PC-9 (cell line): ENCODE measurements around the gene SOX13. TPM values are rescaled to one million over a fixed set of nuclear protein-coding genes. Genes with fewer than 3 reads are reported as not detected.

Source experiments
- BruUV-seq: library from RNA; stranded (reverse); fragments of 400-500 nt; replicated peaks from 2 replicates; lab custom pipeline; 2021; lab: Mats Ljungman, UMichigan
- CTCF ChIA-PET: fragments of 300-600 bp; sonication (Branson Sonifier 250); formaldehyde crosslinking; loops from one replicate; lab custom pipeline; 2022; ENCODE audit warnings: antibody characterized with exemption; lab: Charles Lee
- POLR2A ChIA-PET: fragments of 300-600 bp; sonication (Branson Sonifier 250); formaldehyde crosslinking; loops from one replicate; lab custom pipeline; 2022; ENCODE audit warnings: antibody characterized with exemption; ENCODE audit not compliant: unreplicated experiment; lab: Charles Lee
- DNase-seq, 2 experiments: peaks; one replicate each; pipeline versions ENCODE4 v3.0.0 to v3.0.0-alpha.2; 2015 to 2022; ENCODE audit warnings: mixed read lengths in 1 of 2
- H2AFZ ChIP-seq: fragments of 200-600 bp; sonication (generic); 2 replicates; pipeline ENCODE4 v1.8.1; 2017; ENCODE audit warnings: antibody characterized with exemption
- H3F3A ChIP-seq: fragments of 200-600 bp; sonication (generic); 2 replicates; pipeline ENCODE4 v1.8.1; 2017; ENCODE audit warnings: antibody characterized with exemption, mild to moderate bottlenecking, low read depth; ENCODE audit not compliant: insufficient read depth
- H3K27ac ChIP-seq: fragments of 200-600 bp; sonication (generic); 2 replicates; pipeline ENCODE4 v1.6.1; 2016; ENCODE audit warnings: mixed run types
- H3K27me3 ChIP-seq: fragments of 200-600 bp; sonication (generic); 2 replicates; pipeline ENCODE4 v1.6.1; 2016; ENCODE audit warnings: low read depth, mixed run types; ENCODE audit not compliant: insufficient read depth
- H3K36me3 ChIP-seq: fragments of 200-600 bp; sonication (generic); 2 replicates; pipeline ENCODE4 v1.6.1; 2016; ENCODE audit warnings: low read depth, mixed run types
- H3K4me1 ChIP-seq: fragments of 200-600 bp; sonication (generic); replicated peaks from 2 replicates; pipeline ENCODE4 v1.6.1; 2016; ENCODE audit warnings: mixed run types; ENCODE audit not compliant: insufficient read depth
- H3K4me2 ChIP-seq: fragments of 200-600 bp; sonication (generic); 2 replicates; pipeline ENCODE4 v1.6.1; 2017; ENCODE audit warnings: mixed run types
- H3K4me3 ChIP-seq: fragments of 200-600 bp; sonication (generic); 2 replicates; pipeline ENCODE4 v1.6.1; 2016; ENCODE audit warnings: mixed run types
- H3K79me2 ChIP-seq: fragments of 200-600 bp; sonication (generic); 2 replicates; pipeline ENCODE4 v1.6.1; 2017; ENCODE audit warnings: low read depth, mixed run types
- H3K9me2 ChIP-seq: fragments of 200-600 bp; sonication (generic); 2 replicates; pipeline ENCODE4 v1.8.1; 2017; ENCODE audit warnings: mild to moderate bottlenecking; ENCODE audit not compliant: insufficient read depth
- H3K9me3 ChIP-seq: fragments of 200-600 bp; sonication (generic); 2 replicates; pipeline ENCODE4 v1.8.1; 2016; ENCODE audit warnings: low read depth; ENCODE audit not compliant: insufficient read depth
- H4K20me1 ChIP-seq: fragments of 200-600 bp; sonication (generic); 2 replicates; pipeline ENCODE4 v1.8.1; 2017; ENCODE audit not compliant: insufficient read depth
- EZH2 ChIP-seq: fragments of 200-600 bp; sonication (generic); IDR thresholded peaks from 2 replicates; pipeline ENCODE4 v1.8.0; 2017; ENCODE audit warnings: antibody characterized with exemption, low read depth
- intact Hi-C: fragments of 100-400 bp; cut with micrococcal nuclease; formaldehyde crosslinking; loops from one replicate; pipeline ENCODE4 v1.10.0; 2022; ENCODE audit not compliant: unreplicated experiment
- total RNA-seq: library from RNA; stranded (reverse); gene quantifications from 2 replicates; pipeline ENCODE4 v1.2.3, GENCODE V29; 2021
- TF ChIP-seq, protein P1 (sequence below): fragments of 200-600 bp; sonication (generic); conservative IDR thresholded peaks from 2 replicates; pipeline ENCODE4 v1.6.1; 2017; ENCODE audit warnings: mixed run types, antibody characterized with exemption, mild to moderate bottlenecking, moderate library complexity

Gene SOX13
- total RNA-seq, 1 experiment from 2014 or later = 89.9 TPM

DNA sequence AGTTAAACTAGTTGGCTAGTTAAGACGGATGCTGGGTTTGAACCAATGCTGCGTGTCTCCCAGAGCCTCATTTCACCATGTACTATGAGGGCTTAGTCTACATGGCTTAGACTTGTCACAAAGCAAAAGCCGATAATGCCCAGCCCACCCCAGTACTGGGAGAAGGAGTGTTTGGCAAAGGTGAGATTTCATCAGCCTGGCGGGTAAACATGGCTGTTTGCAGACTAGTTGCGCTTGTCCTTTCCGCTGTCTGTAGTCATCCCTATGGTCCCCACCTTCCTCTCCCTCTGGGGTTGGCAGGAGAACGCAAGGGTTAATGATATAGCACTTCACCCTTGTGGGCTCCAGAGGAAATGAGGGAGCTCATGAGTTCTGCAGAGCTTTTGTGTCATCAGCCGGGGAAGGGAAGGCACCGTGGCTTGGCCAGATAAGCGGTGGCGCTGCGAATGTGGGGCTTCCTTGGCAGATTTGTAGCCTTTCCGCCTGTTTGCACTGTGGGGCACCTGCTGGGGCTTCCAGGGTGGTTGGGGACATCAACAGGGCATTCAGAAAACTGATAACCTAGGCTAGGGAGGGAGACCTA, 29.2 kb downstream of the SOX13 start:
- Histone ChIP-seq H3K9me3 (no peaks in the 10 kb centered on the region), H3K36me3 (0 out of 2 replicates have a peak, but pooled peaks cover 9% of the 10 kb centered on the region), H3K4me1 (peaks cover 90% of the 10 kb centered on the region), H3K4me2 (peak overlapping the region; percentile 77), H3K27me3 (no peaks in the 10 kb centered on the region), H3K27ac (peak overlapping the region; percentile 96), H3K79me2 (peaks cover 93% of the 10 kb centered on the region), H2AFZ (no peak overlapping the region), H3F3A (peaks cover 73% of the 10 kb centered on the region), H4K20me1 (no peaks in the 10 kb centered on the region), H3K4me3 (peak overlapping the region; percentile 13; the same call in 1 of the 2 replicates), H3K9me2 (no peaks in the 10 kb centered on the region)
- DNase-seq = peak in 1 of 2 experiments; percentile 17
- CTCF ChIA-PET = interaction anchor here (0.9 kb wide), 1 partner anchor 22 kb away, joined by 3 read pairs; no protein-coding TSS in a partner anchor
- TF ChIP-seq, protein P1, sequence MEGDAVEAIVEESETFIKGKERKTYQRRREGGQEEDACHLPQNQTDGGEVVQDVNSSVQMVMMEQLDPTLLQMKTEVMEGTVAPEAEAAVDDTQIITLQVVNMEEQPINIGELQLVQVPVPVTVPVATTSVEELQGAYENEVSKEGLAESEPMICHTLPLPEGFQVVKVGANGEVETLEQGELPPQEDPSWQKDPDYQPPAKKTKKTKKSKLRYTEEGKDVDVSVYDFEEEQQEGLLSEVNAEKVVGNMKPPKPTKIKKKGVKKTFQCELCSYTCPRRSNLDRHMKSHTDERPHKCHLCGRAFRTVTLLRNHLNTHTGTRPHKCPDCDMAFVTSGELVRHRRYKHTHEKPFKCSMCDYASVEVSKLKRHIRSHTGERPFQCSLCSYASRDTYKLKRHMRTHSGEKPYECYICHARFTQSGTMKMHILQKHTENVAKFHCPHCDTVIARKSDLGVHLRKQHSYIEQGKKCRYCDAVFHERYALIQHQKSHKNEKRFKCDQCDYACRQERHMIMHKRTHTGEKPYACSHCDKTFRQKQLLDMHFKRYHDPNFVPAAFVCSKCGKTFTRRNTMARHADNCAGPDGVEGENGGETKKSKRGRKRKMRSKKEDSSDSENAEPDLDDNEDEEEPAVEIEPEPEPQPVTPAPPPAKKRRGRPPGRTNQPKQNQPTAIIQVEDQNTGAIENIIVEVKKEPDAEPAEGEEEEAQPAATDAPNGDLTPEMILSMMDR = no peak
- TF ChIP-seq EZH2 = no peak
- intact Hi-C loops = no loop called here
- POLR2A ChIA-PET = interaction anchor here (0.6 kb wide), 1 partner anchor 463 kb away, joined by 12 read pairs; no protein-coding TSS in a partner anchor
- no TSS peak for BruUV-seq

DNA sequence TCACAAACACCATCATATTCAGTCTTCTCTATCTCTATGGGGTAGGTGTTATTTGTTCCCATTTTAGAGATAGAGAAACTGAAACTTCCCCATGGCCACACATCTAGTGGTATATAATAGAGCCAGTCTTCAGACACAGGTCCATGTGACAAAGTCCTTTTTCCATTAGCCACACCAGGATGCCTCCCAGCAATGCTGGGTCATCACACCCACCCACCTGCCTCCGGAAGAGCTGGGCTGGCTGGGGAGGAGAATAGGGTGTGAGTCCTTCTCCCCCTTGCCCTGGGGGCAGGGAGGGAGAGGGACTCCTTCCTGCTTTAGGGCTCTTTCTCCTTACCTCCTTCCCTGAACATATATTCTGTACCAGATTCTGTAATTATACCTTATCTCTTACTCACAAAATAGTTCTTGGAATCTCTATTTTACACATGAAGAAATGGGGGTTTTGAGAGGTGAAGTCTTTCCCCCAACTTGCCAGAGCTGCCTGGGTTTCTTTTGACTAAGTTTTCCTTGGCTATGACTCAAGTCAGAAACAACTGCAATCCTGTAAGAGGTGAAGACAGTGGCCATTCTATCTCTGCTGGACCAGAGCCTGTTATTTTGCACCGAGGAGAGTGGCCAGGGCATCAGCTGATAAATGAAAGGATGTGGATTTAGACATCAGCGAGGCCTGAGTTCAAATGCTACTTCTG, 30.0 kb downstream of the SOX13 start:
- Histone ChIP-seq H3K9me3 (no peaks in the 10 kb centered on the region), H3K4me3 (peak overlapping the region; percentile 38; the same call in 1 of the 2 replicates), H3K79me2 (peaks cover 93% of the 10 kb centered on the region), H3K27me3 (no peaks in the 10 kb centered on the region), H3K36me3 (0 out of 2 replicates have a peak, but pooled peaks cover 11% of the 10 kb centered on the region), H3K27ac (peak overlapping the region; percentile 96), H2AFZ (no peak overlapping the region), H4K20me1 (no peaks in the 10 kb centered on the region), H3K4me1 (peaks cover 82% of the 10 kb centered on the region), H3K4me2 (peak overlapping the region; percentile 77), H3F3A (peaks cover 70% of the 10 kb centered on the region), H3K9me2 (no peaks in the 10 kb centered on the region)
- TF ChIP-seq, protein P1 = no peak
- no peak for TF ChIP-seq EZH2
- ChIA-PET POLR2A (interaction anchor here (0.5 to 0.6 kb wide), 2 partner anchors 245 to 464 kb away, joined by 4 to 12 read pairs; no protein-coding TSS in a partner anchor), CTCF (interaction anchor here (0.6 to 0.9 kb wide), 2 partner anchors 23 to 232 kb away, joined by 3 to 5 read pairs; no protein-coding TSS in a partner anchor)
- intact Hi-C loops = no loop called here
- no TSS peak for BruUV-seq
- DNase-seq = peak; percentile 86 to 96

DNA sequence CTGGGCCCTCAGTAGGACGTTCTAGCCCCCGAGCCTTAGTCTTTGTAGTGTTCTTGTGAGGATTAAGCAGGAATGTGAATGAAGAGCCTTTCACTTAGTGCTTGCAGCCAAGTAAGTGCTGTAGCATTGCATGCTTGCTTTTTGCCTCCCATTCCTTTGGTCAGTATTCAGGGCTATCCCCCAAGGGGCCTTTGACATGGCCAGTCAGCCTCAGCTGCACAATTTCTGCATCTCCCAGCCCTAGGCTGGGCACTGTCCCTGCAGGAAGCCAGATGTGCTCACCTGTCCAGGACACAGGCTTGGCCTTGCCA, 30.5 kb downstream of the SOX13 start:
- no TSS peak for BruUV-seq
- Histone ChIP-seq H3K27me3 (no peaks in the 10 kb centered on the region), H3K4me2 (peak overlapping the region; percentile 77), H3K9me3 (no peaks in the 10 kb centered on the region), H3K27ac (peak overlapping the region; percentile 96), H3K4me3 (peak overlapping the region; percentile 38; the same call in 1 of the 2 replicates), H3K9me2 (no peaks in the 10 kb centered on the region), H2AFZ (no peak overlapping the region), H3K36me3 (0 out of 2 replicates have a peak, but pooled peaks cover 11% of the 10 kb centered on the region), H3K4me1 (peaks cover 77% of the 10 kb centered on the region), H3F3A (peaks cover 70% of the 10 kb centered on the region), H4K20me1 (no peaks in the 10 kb centered on the region), H3K79me2 (peaks cover 93% of the 10 kb centered on the region)
- intact Hi-C loops = no loop called here
- DNase-seq = peak in 1 of 2 experiments; percentile 54
- POLR2A ChIA-PET = interaction anchor here (0.5 kb wide), 1 partner anchor 245 kb away, joined by 4 read pairs; no protein-coding TSS in a partner anchor
- CTCF ChIA-PET = interaction anchor here (0.6 kb wide), 1 partner anchor 232 kb away, joined by 5 read pairs; no protein-coding TSS in a partner anchor
- TF ChIP-seq, protein P1 = no peak
- TF ChIP-seq EZH2 = no peak
